ENCODE measurements around the gene APBB2.

DNA sequence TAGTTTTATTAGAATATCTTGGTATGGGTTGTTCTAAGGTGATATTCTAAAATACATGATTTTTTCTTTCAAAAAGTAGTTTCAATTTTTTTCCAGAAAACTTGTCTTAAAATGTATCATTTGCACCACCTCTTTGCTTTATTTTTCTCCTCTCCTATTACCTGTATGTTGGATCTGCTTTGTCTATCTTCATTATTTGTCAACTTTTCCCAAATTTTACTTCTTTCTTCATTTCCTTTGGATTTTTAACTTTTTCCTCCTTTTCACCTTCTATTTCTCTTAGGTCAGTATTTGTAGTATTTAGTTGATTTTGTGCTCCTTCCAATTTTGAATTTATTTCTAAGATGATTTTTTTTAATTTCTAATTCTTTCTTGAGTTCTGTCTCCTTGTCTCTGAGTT, 169.6 kb downstream of the APBB2 start:
- TF ChIP-seq CTCF (IDR thresholded peaks at IDR 0.05) (no peak), POLR2A (IDR thresholded peaks at IDR 0.05) (no peak)
